ENCODE data around the gene GUCY1A2. TPM values are rescaled to one million over a fixed set of nuclear protein-coding genes. Genes with fewer than 3 reads are reported as not detected.

Gene GUCY1A2
- total and polyA plus RNA-seq, 7 donors, result 0.57 to 18.5 (median 9.4) TPM

- Histone ChIP-seq H3K27ac (no peak overlapping the region), H3K4me1 (no peaks in the 10 kb centered on the region), H3K9me3 (no peaks in the 10 kb centered on the region), H3K4me3 (no peak overlapping the region), H3K36me3 (ENCODE audit: insufficient read depth in 1 of 2, low read depth in 1 of 2) (no peaks in the 10 kb centered on the region), H3K27me3 (ENCODE audit: insufficient read depth in 3 of 3, low read length in 2 of 3) (no peaks in the 10 kb centered on the region)
- WGBS, 3 donors, result 96 to 98% (median 98%) methylated on average over 1 of the region's 1 CpG
- intact Hi-C loops (cut with DNase I), result no loop called here
- ATAC-seq (no peak), DNase-seq (no peak)
- TF ChIP-seq, protein P1, sequence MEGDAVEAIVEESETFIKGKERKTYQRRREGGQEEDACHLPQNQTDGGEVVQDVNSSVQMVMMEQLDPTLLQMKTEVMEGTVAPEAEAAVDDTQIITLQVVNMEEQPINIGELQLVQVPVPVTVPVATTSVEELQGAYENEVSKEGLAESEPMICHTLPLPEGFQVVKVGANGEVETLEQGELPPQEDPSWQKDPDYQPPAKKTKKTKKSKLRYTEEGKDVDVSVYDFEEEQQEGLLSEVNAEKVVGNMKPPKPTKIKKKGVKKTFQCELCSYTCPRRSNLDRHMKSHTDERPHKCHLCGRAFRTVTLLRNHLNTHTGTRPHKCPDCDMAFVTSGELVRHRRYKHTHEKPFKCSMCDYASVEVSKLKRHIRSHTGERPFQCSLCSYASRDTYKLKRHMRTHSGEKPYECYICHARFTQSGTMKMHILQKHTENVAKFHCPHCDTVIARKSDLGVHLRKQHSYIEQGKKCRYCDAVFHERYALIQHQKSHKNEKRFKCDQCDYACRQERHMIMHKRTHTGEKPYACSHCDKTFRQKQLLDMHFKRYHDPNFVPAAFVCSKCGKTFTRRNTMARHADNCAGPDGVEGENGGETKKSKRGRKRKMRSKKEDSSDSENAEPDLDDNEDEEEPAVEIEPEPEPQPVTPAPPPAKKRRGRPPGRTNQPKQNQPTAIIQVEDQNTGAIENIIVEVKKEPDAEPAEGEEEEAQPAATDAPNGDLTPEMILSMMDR (IDR thresholded peaks at IDR 0.05), result no peak
These were observed 256.5 kb downstream of the GUCY1A2 start for GRCh38 chr11:106761745-106762144.

DNA sequence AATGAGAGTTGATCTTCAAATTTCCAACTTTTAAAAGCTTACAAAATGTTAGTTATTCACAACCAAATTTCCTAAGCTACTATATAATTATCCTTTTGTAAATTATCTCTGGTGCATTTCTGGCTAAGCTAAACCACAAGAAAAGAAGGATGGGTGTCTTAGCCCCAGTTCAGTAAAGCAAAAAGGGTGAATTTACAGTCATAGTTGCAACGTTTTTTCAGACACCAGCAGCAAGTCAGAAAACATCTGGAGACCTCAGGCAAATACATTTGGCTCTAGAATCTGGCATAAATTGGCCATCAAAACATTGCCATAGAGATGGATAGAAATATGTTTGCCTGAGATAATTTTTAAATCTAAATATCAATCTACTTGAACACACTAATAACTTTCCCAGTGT lies 257.0 kb downstream of the GUCY1A2 start:
- intact Hi-C loops (cut with DNase I), result no loop called here
- Histone ChIP-seq H3K4me1 (no peaks in the 10 kb centered on the region), H3K9me3 (no peaks in the 10 kb centered on the region), H3K4me3 (no peak overlapping the region), H3K27me3 (ENCODE audit: insufficient read depth in 3 of 3, low read length in 2 of 3) (no peaks in the 10 kb centered on the region), H3K27ac (no peak overlapping the region), H3K36me3 (ENCODE audit: insufficient read depth in 1 of 2, low read depth in 1 of 2) (no peaks in the 10 kb centered on the region)
- no peak for DNase-seq
- no peak for ATAC-seq
- WGBS, 3 donors, result 0 to 6% (median 3%) methylated on average over 1 of the region's 1 CpG
- TF ChIP-seq, protein P1 (IDR thresholded peaks at IDR 0.05), result no peak

DNA sequence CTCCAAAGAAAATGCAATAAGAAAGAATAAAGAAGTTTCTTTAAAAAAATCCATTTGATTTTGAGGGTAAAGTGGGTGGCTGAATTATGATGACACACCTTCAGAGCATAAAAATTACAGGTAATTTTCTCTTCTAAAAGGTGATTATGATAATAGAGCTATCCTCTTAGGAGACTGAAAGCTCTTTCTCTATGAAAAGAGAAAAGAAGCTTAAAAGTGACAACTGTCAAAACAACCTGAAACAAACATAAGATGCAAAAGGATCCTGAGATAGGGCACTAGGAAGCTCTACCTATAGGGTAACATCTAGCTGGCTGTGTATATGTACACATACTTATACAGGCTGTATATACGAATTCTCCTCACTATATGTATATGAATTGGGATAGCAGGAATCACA lies 270.2 kb downstream of the GUCY1A2 start:
- no peaks in the 10 kb centered on the region for H3K4me1 ChIP-seq
- no peaks in the 10 kb centered on the region for H3K36me3 ChIP-seq (ENCODE audit: insufficient read depth in 1 of 2, low read depth in 1 of 2)
- intact Hi-C loops (cut with DNase I), result no loop called here
- H3K9me3 ChIP-seq, result no peaks in the 10 kb centered on the region
- TF ChIP-seq, protein P1 (IDR thresholded peaks at IDR 0.05), result no peak
- no peaks in the 10 kb centered on the region for H3K27me3 ChIP-seq (ENCODE audit: insufficient read depth in 3 of 3, low read length in 2 of 3)
- H3K4me3 ChIP-seq, result no peak overlapping the region
- DNase-seq (no peak), ATAC-seq (no peak)
- H3K27ac ChIP-seq, result no peak overlapping the region
- 79 to 85% (median 82%) methylated on average over 1 of the region's 1 CpG for WGBS, 3 donors

GRCh38 chr11:106745941-106746340 lies 272.3 kb downstream of the GUCY1A2 start:
- Histone ChIP-seq H3K4me1 (no peaks in the 10 kb centered on the region), H3K36me3 (ENCODE audit: insufficient read depth in 1 of 2, low read depth in 1 of 2) (no peaks in the 10 kb centered on the region), H3K9me3 (no peaks in the 10 kb centered on the region), H3K27me3 (ENCODE audit: insufficient read depth in 3 of 3, low read length in 2 of 3) (no peaks in the 10 kb centered on the region), H3K4me3 (no peak overlapping the region), H3K27ac (no peak overlapping the region)
- intact Hi-C loops (cut with DNase I), result no loop called here
- ATAC-seq (no peak), DNase-seq (no peak)
- TF ChIP-seq, protein P1 (IDR thresholded peaks at IDR 0.05), result no peak
- WGBS, 3 donors, result 76 to 90% (median 84%) methylated on average over 1 of the region's 1 CpG

GRCh38 chr11:106733635-106734034 lies 284.6 kb downstream of the GUCY1A2 start:
- Histone ChIP-seq H3K36me3 (ENCODE audit: insufficient read depth in 1 of 2, low read depth in 1 of 2) (no peaks in the 10 kb centered on the region), H3K27me3 (ENCODE audit: insufficient read depth in 3 of 3, low read length in 2 of 3) (no peaks in the 10 kb centered on the region), H3K27ac (no peak overlapping the region), H3K4me3 (no peak overlapping the region), H3K4me1 (no peaks in the 10 kb centered on the region), H3K9me3 (peaks cover 5% of the 10 kb centered on the region)
- TF ChIP-seq, protein P1 (IDR thresholded peaks at IDR 0.05), result no peak
- DNase-seq (no peak), ATAC-seq (no peak)
- 27 to 33% (median 27%) methylated on average over 4 of the region's 4 CpGs for WGBS, 3 donors
- intact Hi-C loops (cut with DNase I), result no loop called here

All from psoas muscle (tissue), 8 donors.